GM23248 (cell line): Measurements from ENCODE around the gene KCNS3. TPM values are rescaled to one million over a fixed set of nuclear protein-coding genes. Genes with fewer than 3 reads are reported as not detected.

Experiments used
- DNase-seq: peaks from one replicate; pipeline ENCODE4 v3.0.0-alpha.2; 2015
- H2AFZ ChIP-seq: fragments of 200-600 bp; sonication (generic); 2 replicates; pipeline ENCODE4 v1.6.1; 2016; ENCODE audit warnings: antibody characterized with exemption
- H3F3A ChIP-seq: fragments of 200-600 bp; sonication (generic); 2 replicates; pipeline ENCODE4 v1.6.1; 2016; ENCODE audit warnings: mild to moderate bottlenecking, antibody characterized with exemption, mixed run types; ENCODE audit not compliant: insufficient read depth
- H3K27ac ChIP-seq: fragments of 200-600 bp; sonication (generic); 2 replicates; pipeline ENCODE4 v1.5.1; 2016; ENCODE audit warnings: mild to moderate bottlenecking
- H3K27me3 ChIP-seq: fragments of 200-600 bp; sonication (generic); replicated peaks from 2 replicates; pipeline ENCODE4 v1.6.1; 2016; ENCODE audit warnings: mild to moderate bottlenecking; ENCODE audit not compliant: insufficient read depth
- H3K36me3 ChIP-seq: fragments of 200-600 bp; sonication (generic); 2 replicates; pipeline ENCODE4 v1.6.1; 2016; ENCODE audit warnings: low read depth, mild to moderate bottlenecking
- H3K4me1 ChIP-seq: fragments of 200-600 bp; sonication (generic); 2 replicates; pipeline ENCODE4 v1.6.1; 2016; ENCODE audit warnings: mild to moderate bottlenecking; ENCODE audit not compliant: insufficient read depth
- H3K4me2 ChIP-seq: fragments of 200-600 bp; sonication (generic); one replicate; pipeline ENCODE4 v1.6.1; 2016; ENCODE audit warnings: mild to moderate bottlenecking; ENCODE audit not compliant: unreplicated experiment
- H3K4me3 ChIP-seq: fragments of 200-600 bp; sonication (generic); 2 replicates; pipeline ENCODE4 v1.5.1; 2016; ENCODE audit warnings: mild to moderate bottlenecking
- H3K79me2 ChIP-seq: fragments of 200-600 bp; sonication (generic); 2 replicates; pipeline ENCODE4 v1.6.1; 2016; ENCODE audit warnings: mild to moderate bottlenecking; ENCODE audit not compliant: insufficient read depth
- H3K9ac ChIP-seq: fragments of 200-600 bp; sonication (generic); 2 replicates; pipeline ENCODE4 v1.6.1; 2016; ENCODE audit warnings: mild to moderate bottlenecking
- H3K9me2 ChIP-seq: fragments of 200-600 bp; sonication (generic); 2 replicates; pipeline ENCODE4 v1.6.1; 2016; ENCODE audit warnings: mixed run types, mild to moderate bottlenecking, moderate library complexity; ENCODE audit not compliant: insufficient read depth
- H3K9me3 ChIP-seq: fragments of 200-600 bp; sonication (generic); one replicate; pipeline ENCODE4 v1.6.1; 2017; ENCODE audit warnings: low read depth
- H4K20me1 ChIP-seq: fragments of 200-600 bp; sonication (generic); 2 replicates; pipeline ENCODE4 v1.6.0; 2016; ENCODE audit not compliant: insufficient read depth
- EZH2 ChIP-seq: fragments of 200-600 bp; sonication (generic); IDR thresholded peaks from 2 replicates; pipeline ENCODE4 v1.6.1; 2018; ENCODE audit warnings: antibody characterized with exemption, mild to moderate bottlenecking; ENCODE audit not compliant: insufficient read depth, poor library complexity, severe bottlenecking
- EZH2phosphoT487 ChIP-seq: fragments of 200-600 bp; sonication (generic); IDR thresholded peaks from 2 replicates; pipeline ENCODE4 v1.6.1; 2018; ENCODE audit warnings: antibody characterized with exemption, moderate library complexity, mild to moderate bottlenecking, low read depth; ENCODE audit not compliant: insufficient read depth
- WGBS, 2 experiments: methylation state at CpG; one replicate each; pipeline ENCODE4 v1.1.6; 2015 to 2017; ENCODE audit warnings: low lambda C conversion rate in 2 of 2, low coverage in 1 of 2; ENCODE audit errors: missing lambda C conversion rate in 2 of 2; 5-methylcytosine and 5-hydroxymethylcytosine counted together
- in situ Hi-C: fragments of 300-500 bp; cut with MboI; formaldehyde crosslinking; loops from 2 replicates; pipeline ENCODE4 v1.15.0; 2020
- polyA plus RNA-seq: library from polyadenylated mRNA; unstranded; fragments of >200 nt; fragmentation: Nextera tagmentation; extraction: Ambion mirVana; gene quantifications from 2 replicates; pipeline ENCODE4 v1.2.1, GENCODE V29; 2016
- total RNA-seq: library from RNA; depleted of rRNA; stranded (reverse); fragments of >200 nt; shearing (Covaris generic); gene quantifications from 2 replicates; pipeline ENCODE4 v1.2.3, GENCODE V29; 2014; rRNA removed

Gene KCNS3
- 2.7 and 2.9 TPM in 2 replicates for total RNA-seq
- polyA plus RNA-seq, result 2.5 TPM in 2 replicates

GRCh38 chr2:17878281-17879136 lies at the start of gene KCNS3:
Gene KCNS3 (plus strand): TSS chr2:17878667. CDS start chr2:17931009, 52,342 bp downstream.
- H3K4me2 ChIP-seq, result peak within 1 kb of the TSS; percentile 86
- H3K79me2 ChIP-seq, result no peaks in the 10 kb centered on the region
- H4K20me1 ChIP-seq, result no peaks in the 10 kb centered on the region
- H3K9me3 ChIP-seq, result no peaks in the 10 kb centered on the region
- H3K9ac ChIP-seq, result peak within 1 kb of the TSS; percentile 63
- H3K4me3 ChIP-seq, result peak within 1 kb of the TSS; percentile 78
- DNase-seq, result peak; percentile 78
- H3K27me3 ChIP-seq, result peaks cover 28% of the 10 kb centered on the region
- H3K4me1 ChIP-seq, result no peaks in the 10 kb centered on the region
- H3F3A ChIP-seq, result no peaks in the 10 kb centered on the region
- in situ Hi-C loops, result no loop called here
- H3K9me2 ChIP-seq, result no peaks in the 10 kb centered on the region
- TF ChIP-seq EZH2 (no peak), EZH2phosphoT487 (no peak)
- H3K27ac ChIP-seq, result no peak within 1 kb of the TSS
- H3K36me3 ChIP-seq, result no peaks in the 10 kb centered on the region
- WGBS, 2 experiments, result 2% methylated on average over 65 to 80 of the region's 106 CpGs
- peak within 1 kb of the TSS; percentile 95 for H2AFZ ChIP-seq

- TF ChIP-seq EZH2 (no peak), EZH2phosphoT487 (no peak)
- Histone ChIP-seq H3F3A (no peaks in the 10 kb centered on the region), H3K27ac (no peak overlapping the region), H3K27me3 (peaks cover 5% of the 10 kb centered on the region; the same call in 1 of the 2 replicates), H3K4me3 (peak overlapping the region; percentile 58), H3K9me3 (no peaks in the 10 kb centered on the region), H3K79me2 (no peaks in the 10 kb centered on the region), H3K4me1 (no peaks in the 10 kb centered on the region), H3K9me2 (no peaks in the 10 kb centered on the region), H3K9ac (no peak overlapping the region; the same call in 1 of the 2 replicates), H3K4me2 (peak overlapping the region; percentile 81), H4K20me1 (no peaks in the 10 kb centered on the region), H3K36me3 (no peaks in the 10 kb centered on the region), H2AFZ (peak overlapping the region; percentile 54; the same call in 1 of the 2 replicates)
- 11 to 12% methylated on average over 37 of the region's 37 CpGs for WGBS, 2 experiments
- DNase-seq, result peak; percentile 82
- in situ Hi-C loops, result no loop called here
These were observed 48.1 kb upstream of the KCNS3 start for GRCh38 chr2:17830053-17831034.

GRCh38 chr2:17835516-17835915 lies 43.0 kb upstream of the KCNS3 start:
- H3K27me3 ChIP-seq, result peaks cover 5% of the 10 kb centered on the region; the same call in 1 of the 2 replicates
- H2AFZ ChIP-seq, result no peak overlapping the region
- H3K4me2 ChIP-seq, result no peak overlapping the region
- 93 to 95% methylated on average over 2 of the region's 2 CpGs for WGBS, 2 experiments
- DNase-seq, result no peak
- TF ChIP-seq EZH2 (no peak), EZH2phosphoT487 (no peak)
- no peaks in the 10 kb centered on the region for H4K20me1 ChIP-seq
- H3F3A ChIP-seq, result no peaks in the 10 kb centered on the region
- H3K9me3 ChIP-seq, result no peaks in the 10 kb centered on the region
- no peaks in the 10 kb centered on the region for H3K36me3 ChIP-seq
- H3K4me3 ChIP-seq, result no peak overlapping the region
- H3K9me2 ChIP-seq, result no peaks in the 10 kb centered on the region
- no peak overlapping the region for H3K9ac ChIP-seq
- H3K79me2 ChIP-seq, result no peaks in the 10 kb centered on the region
- no peak overlapping the region for H3K27ac ChIP-seq
- in situ Hi-C loops, result no loop called here
- H3K4me1 ChIP-seq, result no peaks in the 10 kb centered on the region

DNA sequence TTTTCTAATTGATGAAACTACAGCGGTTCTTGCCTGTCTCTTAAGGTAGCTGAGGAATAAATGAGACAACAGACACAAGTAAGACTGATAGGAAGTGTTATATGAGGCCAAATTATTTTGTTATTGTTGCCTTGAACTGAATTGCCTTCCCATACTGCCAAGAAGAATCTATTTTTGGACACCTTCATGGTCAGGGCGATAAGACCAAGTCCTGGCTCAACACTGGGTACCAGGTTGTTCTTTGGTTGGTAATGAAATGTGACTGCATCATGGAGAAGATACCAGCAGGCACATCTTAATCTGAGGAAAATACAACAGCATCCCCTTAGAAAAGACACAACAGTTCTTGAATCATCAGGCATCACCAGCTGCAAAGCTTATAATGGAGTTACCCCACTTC lies 38.5 kb upstream of the KCNS3 start:
- in situ Hi-C loops, result no loop called here
- no peak for TF ChIP-seq EZH2phosphoT487
- no peak for TF ChIP-seq EZH2

More for the DNA sequence above, 38.5 kb upstream of the KCNS3 start:
- H3K79me2 ChIP-seq, result no peaks in the 10 kb centered on the region
- no peaks in the 10 kb centered on the region for H4K20me1 ChIP-seq
- no peak overlapping the region for H3K27ac ChIP-seq
- no peaks in the 10 kb centered on the region for H3K9me3 ChIP-seq
- H3K9ac ChIP-seq, result no peak overlapping the region
- WGBS, 2 experiments, result 51 to 60% methylated on average over 2 of the region's 2 CpGs
- H3F3A ChIP-seq, result no peaks in the 10 kb centered on the region
- no peak for DNase-seq
- no peaks in the 10 kb centered on the region for H3K36me3 ChIP-seq
- no peak overlapping the region for H3K4me3 ChIP-seq
- no peaks in the 10 kb centered on the region for H3K9me2 ChIP-seq
- 0 out of 2 replicates have a peak, but pooled peaks cover 8% of the 10 kb centered on the region for H3K27me3 ChIP-seq
- no peak overlapping the region for H2AFZ ChIP-seq
- H3K4me1 ChIP-seq, result no peaks in the 10 kb centered on the region
- no peak overlapping the region for H3K4me2 ChIP-seq
